ENCODE measurements around the gene CTDSP1. TPM values are rescaled to one million over a fixed set of nuclear protein-coding genes. Genes with fewer than 3 reads are reported as not detected.

CTDSP1 gene
- total RNA-seq, 4 donors from 2014 or later: 47.3 to 87.4 (median 58.0) TPM

- Histone ChIP-seq H3K27ac (peak overlapping the region; percentile 82 to 95 (median 89)), H3K9me3 (no peaks in the 10 kb centered on the region), H3K36me3 (peaks cover 24 to 43% (median 33%) of the 10 kb centered on the region in 3 donors), H3K4me1 (peaks cover 48 to 73% (median 57%) of the 10 kb centered on the region in 3 donors), H3K4me3 (no peak overlapping the region), H3K27me3 (no peaks in the 10 kb centered on the region)
- no peak for DNase-seq
- intact Hi-C loops (cut with DNase I): loop anchor here (10.0 kb wide), 1 partner anchor 250 kb away; the partner anchor contains the start of genes BCS1L and ZNF142
- WGBS, 2 donors: 50 to 61% methylated on average over 2 to 4 of the region's 16 CpGs
- TF ChIP-seq POLR2A (IDR thresholded peaks at IDR 0.05): no peak
- TF ChIP-seq CTCF (IDR thresholded peaks at IDR 0.05): no peak
Observed at GRCh38 chr2:218404351-218405085, 4.8 kb downstream of the CTDSP1 start.

GRCh38 chr2:218405086-218405745, 5.5 kb downstream of the CTDSP1 start:
- DNase-seq: no peak
- no peak for TF ChIP-seq CTCF (IDR thresholded peaks at IDR 0.05)
- TF ChIP-seq POLR2A (IDR thresholded peaks at IDR 0.05): no peak
- WGBS, 2 donors: 47 to 55% methylated on average over 5 to 8 of the region's 8 CpGs
- Histone ChIP-seq H3K4me3 (peak overlapping the region in 3 of 4 donors; percentile 44 to 68 (median 47)), H3K9me3 (no peaks in the 10 kb centered on the region), H3K4me1 (peaks cover 48 to 73% (median 57%) of the 10 kb centered on the region in 3 donors), H3K27me3 (no peaks in the 10 kb centered on the region), H3K36me3 (peaks cover 24 to 43% (median 33%) of the 10 kb centered on the region in 3 donors), H3K27ac (peak overlapping the region; percentile 82 to 95 (median 89))
- intact Hi-C loops (cut with DNase I): loop anchor here (10.0 kb wide), 1 partner anchor 250 kb away; the partner anchor contains the start of genes BCS1L and ZNF142

- Histone ChIP-seq H3K4me3 (peak overlapping the region; percentile 11 to 68 (median 46)), H3K27me3 (no peaks in the 10 kb centered on the region), H3K27ac (peak overlapping the region; percentile 82 to 95 (median 89)), H3K9me3 (no peaks in the 10 kb centered on the region), H3K36me3 (peaks cover 24 to 43% (median 33%) of the 10 kb centered on the region in 3 donors), H3K4me1 (peaks cover 48 to 71% (median 57%) of the 10 kb centered on the region in 3 donors)
- WGBS, 2 donors: 20% methylated on average over 1 of the region's 15 CpGs; no CpG with 5 or more reads in 1 of the 2 donors
- DNase-seq: no peak
- TF ChIP-seq CTCF (IDR thresholded peaks at IDR 0.05): peak in 1 of 6 experiments; percentile 22
- TF ChIP-seq POLR2A (IDR thresholded peaks at IDR 0.05): no peak
- intact Hi-C loops (cut with DNase I): loop anchor here (10.0 kb wide), 1 partner anchor 249 kb away; the partner anchor contains the start of genes BCS1L and ZNF142
Observed at GRCh38 chr2:218405746-218406208, 6.1 kb downstream of the CTDSP1 start.

- Histone ChIP-seq H3K4me3 (peak overlapping the region; percentile 32 to 68 (median 46)), H3K4me1 (peaks cover 44 to 65% (median 53%) of the 10 kb centered on the region in 3 donors), H3K27ac (peak overlapping the region; percentile 87 to 95 (median 89)), H3K27me3 (no peaks in the 10 kb centered on the region), H3K36me3 (peaks cover 24 to 43% (median 33%) of the 10 kb centered on the region in 3 donors), H3K9me3 (no peaks in the 10 kb centered on the region)
- TF ChIP-seq CTCF (IDR thresholded peaks at IDR 0.05) (peak; percentile 72 to 81 (median 76)), POLR2A (IDR thresholded peaks at IDR 0.05) (peak in 1 of 4 donors; percentile 25)
- intact Hi-C loops (cut with DNase I): loop anchor here (10.0 kb wide), 1 partner anchor 248 kb away; the partner anchor contains the start of genes BCS1L and ZNF142
- DNase-seq: peak; percentile 95
- 0% methylated on average over 4 to 5 of the region's 56 CpGs for WGBS, 2 donors
Observed at GRCh38 chr2:218406209-218406948, 6.7 kb downstream of the CTDSP1 start.
